ENCODE results near the gene SUSD2.

DNA sequence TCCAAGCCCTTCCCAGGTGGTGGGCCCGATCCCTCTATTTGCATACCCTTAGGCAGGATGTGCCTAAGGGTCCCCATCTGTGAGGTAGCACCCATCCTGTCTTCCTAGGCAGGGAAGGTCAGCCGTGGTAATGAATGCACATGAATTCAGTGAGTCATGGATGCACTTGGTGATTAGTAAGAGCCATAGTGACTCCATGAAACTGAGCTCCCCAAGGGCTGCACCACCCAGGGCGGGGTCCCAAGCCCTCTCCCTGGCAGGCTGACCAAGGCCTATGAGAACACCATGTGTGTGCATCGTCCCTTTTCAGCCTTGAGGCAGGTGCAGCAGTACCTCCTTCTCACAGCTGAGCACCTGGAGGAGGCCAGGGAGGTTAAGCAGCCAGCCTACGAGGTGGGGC lies 15.6 kb upstream of the SUSD2 start:
- TF ChIP-seq TARDBP (IDR thresholded peaks at IDR 0.05): no peak
- TF ChIP-seq BHLHE40 (IDR thresholded peaks at IDR 0.05; ENCODE audit: borderline replicate concordance): no peak
- TF ChIP-seq FOXK2 (IDR thresholded peaks at IDR 0.05): no peak
- no peak for TF ChIP-seq FOXM1 (IDR thresholded peaks at IDR 0.05; ENCODE audit: borderline replicate concordance)
- no peak for TF ChIP-seq NFRKB (IDR thresholded peaks at IDR 0.05)
